ENCODE measurements around the gene GBGT1. TPM values are rescaled to one million over a fixed set of nuclear protein-coding genes. Genes with fewer than 3 reads are reported as not detected.

GBGT1 gene
- total RNA-seq, 1 experiment from 2014 or later: 1.8 TPM

DNA sequence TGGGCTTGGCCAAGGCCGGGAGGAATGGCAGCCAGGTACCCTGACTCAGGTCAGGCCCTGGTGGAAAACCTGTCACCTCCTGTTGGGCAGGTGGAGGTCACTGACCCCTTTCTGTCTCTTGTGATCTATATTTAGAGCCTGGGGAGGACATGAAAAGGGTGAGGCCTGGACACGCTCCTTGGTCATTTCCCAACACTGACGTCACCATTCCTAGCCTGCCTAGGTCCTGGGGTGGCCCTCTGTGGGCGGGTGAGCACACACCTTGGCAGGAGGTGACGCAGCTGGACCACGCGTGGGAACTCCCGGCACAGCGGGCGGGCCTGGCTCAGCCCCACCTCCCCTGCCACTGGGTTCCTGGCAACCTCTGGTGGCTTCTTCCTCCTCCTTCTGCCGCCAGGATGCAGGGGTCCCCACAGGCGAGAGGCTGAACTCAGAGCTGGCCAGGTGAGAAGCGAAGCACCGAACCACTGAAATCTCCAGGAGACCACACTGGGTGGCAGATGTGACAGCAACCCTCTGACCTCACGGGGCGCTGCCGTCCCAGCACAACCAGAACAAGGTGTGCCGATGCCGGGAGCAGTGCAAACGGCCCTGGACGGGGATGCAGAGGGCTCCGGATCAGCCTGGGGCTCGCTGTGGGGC, 36.3 kb downstream of the GBGT1 start:
- intact Hi-C loops (cut with micrococcal nuclease; ENCODE audit: unreplicated experiment) (no loop called here), in situ Hi-C loops (cut with HindIII; ENCODE audit: low pct_unique_long_range_greater_than_20kb, low sequenced_read_pairs) (no loop called here)
- ChIA-PET POLR2A (no interaction called here), CTCF (no interaction called here)
- no peak overlapping the region for H3K27ac ChIP-seq (ENCODE audit: low read length)
- TF ChIP-seq POLR2AphosphoS5 (IDR thresholded peaks at IDR 0.05; ENCODE audit: low read depth, low read length) (no peak), TCF7L2 (IDR thresholded peaks at IDR 0.05; ENCODE audit: low read depth, low read length) (no peak), SIN3A (IDR thresholded peaks at IDR 0.05; ENCODE audit: borderline replicate concordance, insufficient read depth, low read depth, low read length) (no peak)
- TF ChIP-seq, protein P1, sequence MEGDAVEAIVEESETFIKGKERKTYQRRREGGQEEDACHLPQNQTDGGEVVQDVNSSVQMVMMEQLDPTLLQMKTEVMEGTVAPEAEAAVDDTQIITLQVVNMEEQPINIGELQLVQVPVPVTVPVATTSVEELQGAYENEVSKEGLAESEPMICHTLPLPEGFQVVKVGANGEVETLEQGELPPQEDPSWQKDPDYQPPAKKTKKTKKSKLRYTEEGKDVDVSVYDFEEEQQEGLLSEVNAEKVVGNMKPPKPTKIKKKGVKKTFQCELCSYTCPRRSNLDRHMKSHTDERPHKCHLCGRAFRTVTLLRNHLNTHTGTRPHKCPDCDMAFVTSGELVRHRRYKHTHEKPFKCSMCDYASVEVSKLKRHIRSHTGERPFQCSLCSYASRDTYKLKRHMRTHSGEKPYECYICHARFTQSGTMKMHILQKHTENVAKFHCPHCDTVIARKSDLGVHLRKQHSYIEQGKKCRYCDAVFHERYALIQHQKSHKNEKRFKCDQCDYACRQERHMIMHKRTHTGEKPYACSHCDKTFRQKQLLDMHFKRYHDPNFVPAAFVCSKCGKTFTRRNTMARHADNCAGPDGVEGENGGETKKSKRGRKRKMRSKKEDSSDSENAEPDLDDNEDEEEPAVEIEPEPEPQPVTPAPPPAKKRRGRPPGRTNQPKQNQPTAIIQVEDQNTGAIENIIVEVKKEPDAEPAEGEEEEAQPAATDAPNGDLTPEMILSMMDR (IDR thresholded peaks at IDR 0.05): no peak
- TF ChIP-seq, protein P2, sequence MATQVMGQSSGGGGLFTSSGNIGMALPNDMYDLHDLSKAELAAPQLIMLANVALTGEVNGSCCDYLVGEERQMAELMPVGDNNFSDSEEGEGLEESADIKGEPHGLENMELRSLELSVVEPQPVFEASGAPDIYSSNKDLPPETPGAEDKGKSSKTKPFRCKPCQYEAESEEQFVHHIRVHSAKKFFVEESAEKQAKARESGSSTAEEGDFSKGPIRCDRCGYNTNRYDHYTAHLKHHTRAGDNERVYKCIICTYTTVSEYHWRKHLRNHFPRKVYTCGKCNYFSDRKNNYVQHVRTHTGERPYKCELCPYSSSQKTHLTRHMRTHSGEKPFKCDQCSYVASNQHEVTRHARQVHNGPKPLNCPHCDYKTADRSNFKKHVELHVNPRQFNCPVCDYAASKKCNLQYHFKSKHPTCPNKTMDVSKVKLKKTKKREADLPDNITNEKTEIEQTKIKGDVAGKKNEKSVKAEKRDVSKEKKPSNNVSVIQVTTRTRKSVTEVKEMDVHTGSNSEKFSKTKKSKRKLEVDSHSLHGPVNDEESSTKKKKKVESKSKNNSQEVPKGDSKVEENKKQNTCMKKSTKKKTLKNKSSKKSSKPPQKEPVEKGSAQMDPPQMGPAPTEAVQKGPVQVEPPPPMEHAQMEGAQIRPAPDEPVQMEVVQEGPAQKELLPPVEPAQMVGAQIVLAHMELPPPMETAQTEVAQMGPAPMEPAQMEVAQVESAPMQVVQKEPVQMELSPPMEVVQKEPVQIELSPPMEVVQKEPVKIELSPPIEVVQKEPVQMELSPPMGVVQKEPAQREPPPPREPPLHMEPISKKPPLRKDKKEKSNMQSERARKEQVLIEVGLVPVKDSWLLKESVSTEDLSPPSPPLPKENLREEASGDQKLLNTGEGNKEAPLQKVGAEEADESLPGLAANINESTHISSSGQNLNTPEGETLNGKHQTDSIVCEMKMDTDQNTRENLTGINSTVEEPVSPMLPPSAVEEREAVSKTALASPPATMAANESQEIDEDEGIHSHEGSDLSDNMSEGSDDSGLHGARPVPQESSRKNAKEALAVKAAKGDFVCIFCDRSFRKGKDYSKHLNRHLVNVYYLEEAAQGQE (IDR thresholded peaks at IDR 0.05; ENCODE audit: insufficient read depth in 1 of 2, low read depth in 2 of 2, low read length in 1 of 2): no peak
- no TSS peak for BruUV-seq (replicated peaks)
- H3K4me1 ChIP-seq (ENCODE audit: control insufficient read depth, insufficient read depth, low read length): peaks cover 16% of the 10 kb centered on the region
- DNase-seq (ENCODE audit: low read depth, low spot score): no peak
- H3K36me3 ChIP-seq (ENCODE audit: control insufficient read depth, insufficient read depth, low read length): no peaks in the 10 kb centered on the region
- no peak for ATAC-seq
- H3K4me3 ChIP-seq (ENCODE audit: low read depth in 2 of 2, low read length in 2 of 2): no peak overlapping the region
- no peaks in the 10 kb centered on the region for H3K9me3 ChIP-seq (ENCODE audit: control insufficient read depth, insufficient read depth, low read depth, low read length)
- H3K27me3 ChIP-seq (ENCODE audit: control insufficient read depth, insufficient read depth, low read length): no peaks in the 10 kb centered on the region

DNA sequence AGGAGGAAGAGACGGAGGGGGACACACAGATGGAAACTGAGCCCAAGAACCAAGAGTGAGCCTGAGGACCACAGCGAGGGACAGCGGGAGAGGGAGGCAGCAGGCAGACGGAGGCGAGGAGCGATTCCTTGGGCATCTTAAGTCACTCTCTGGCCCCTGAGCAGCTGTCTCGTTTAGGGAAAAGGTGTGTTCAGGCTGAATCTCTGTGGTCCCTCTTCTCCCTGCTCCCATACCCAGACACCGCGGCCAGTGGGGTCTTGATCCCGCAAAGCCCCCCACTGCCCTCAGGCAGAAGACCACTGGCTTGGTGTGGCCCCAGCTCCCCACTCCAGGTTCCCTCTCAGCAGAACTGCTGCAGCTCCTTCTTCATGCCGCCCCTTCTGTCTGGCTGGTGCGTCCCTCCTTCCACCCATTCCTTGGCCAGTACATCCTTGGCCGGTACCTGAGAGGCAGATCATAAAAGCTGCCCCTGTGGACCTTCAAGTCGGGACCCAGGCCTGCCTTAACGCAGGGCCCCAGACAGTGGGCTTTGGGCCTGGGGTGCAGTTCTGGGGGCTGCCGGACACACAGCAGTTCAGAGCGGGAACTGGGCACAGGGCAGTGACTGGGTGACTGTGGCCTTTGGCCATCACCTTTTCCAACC, 36.9 kb downstream of the GBGT1 start:
- no peaks in the 10 kb centered on the region for H3K36me3 ChIP-seq (ENCODE audit: control insufficient read depth, insufficient read depth, low read length)
- in situ Hi-C loops (cut with HindIII; ENCODE audit: low pct_unique_long_range_greater_than_20kb, low sequenced_read_pairs) (no loop called here), intact Hi-C loops (cut with micrococcal nuclease; ENCODE audit: unreplicated experiment) (no loop called here)
- H3K27me3 ChIP-seq (ENCODE audit: control insufficient read depth, insufficient read depth, low read length): no peaks in the 10 kb centered on the region
- ChIA-PET CTCF (no interaction called here), POLR2A (no interaction called here)
- H3K4me3 ChIP-seq (ENCODE audit: low read depth in 2 of 2, low read length in 2 of 2): no peak overlapping the region
- DNase-seq (ENCODE audit: low read depth, low spot score): no peak
- H3K27ac ChIP-seq (ENCODE audit: low read length): no peak overlapping the region
- H3K9me3 ChIP-seq (ENCODE audit: control insufficient read depth, insufficient read depth, low read depth, low read length): no peaks in the 10 kb centered on the region
- no peak for ATAC-seq
- TF ChIP-seq, protein P2 (IDR thresholded peaks at IDR 0.05; ENCODE audit: insufficient read depth in 1 of 2, low read depth in 2 of 2, low read length in 1 of 2): no peak
- no peak for TF ChIP-seq SIN3A (IDR thresholded peaks at IDR 0.05; ENCODE audit: borderline replicate concordance, insufficient read depth, low read depth, low read length)
- no peak for TF ChIP-seq POLR2AphosphoS5 (IDR thresholded peaks at IDR 0.05; ENCODE audit: low read depth, low read length)
- TF ChIP-seq, protein P1 (IDR thresholded peaks at IDR 0.05): no peak
- TF ChIP-seq TCF7L2 (IDR thresholded peaks at IDR 0.05; ENCODE audit: low read depth, low read length): no peak
- H3K4me1 ChIP-seq (ENCODE audit: control insufficient read depth, insufficient read depth, low read length): peaks cover 10% of the 10 kb centered on the region
- no TSS peak for BruUV-seq (replicated peaks)

Measured in Panc1 (cell line).